Stimulated activated CD4-positive, alpha-beta T cell treated with anti-CD3 and anti-CD28 coated beads, Interleukin-15, amount 100 ng/mL, for 24 hours (primary cell): Measurements from ENCODE around the gene GNMT.
"Not testable (repeated sequence)": the region's sequence is repeated elsewhere in the genome, so short reads cannot be mapped to it uniquely, and the experiment has no call there.

Experiments used
- DNase-seq: peaks from one replicate; pipeline ENCODE4 v3.0.0-alpha.2; 2020

The GNMT gene

DNA sequence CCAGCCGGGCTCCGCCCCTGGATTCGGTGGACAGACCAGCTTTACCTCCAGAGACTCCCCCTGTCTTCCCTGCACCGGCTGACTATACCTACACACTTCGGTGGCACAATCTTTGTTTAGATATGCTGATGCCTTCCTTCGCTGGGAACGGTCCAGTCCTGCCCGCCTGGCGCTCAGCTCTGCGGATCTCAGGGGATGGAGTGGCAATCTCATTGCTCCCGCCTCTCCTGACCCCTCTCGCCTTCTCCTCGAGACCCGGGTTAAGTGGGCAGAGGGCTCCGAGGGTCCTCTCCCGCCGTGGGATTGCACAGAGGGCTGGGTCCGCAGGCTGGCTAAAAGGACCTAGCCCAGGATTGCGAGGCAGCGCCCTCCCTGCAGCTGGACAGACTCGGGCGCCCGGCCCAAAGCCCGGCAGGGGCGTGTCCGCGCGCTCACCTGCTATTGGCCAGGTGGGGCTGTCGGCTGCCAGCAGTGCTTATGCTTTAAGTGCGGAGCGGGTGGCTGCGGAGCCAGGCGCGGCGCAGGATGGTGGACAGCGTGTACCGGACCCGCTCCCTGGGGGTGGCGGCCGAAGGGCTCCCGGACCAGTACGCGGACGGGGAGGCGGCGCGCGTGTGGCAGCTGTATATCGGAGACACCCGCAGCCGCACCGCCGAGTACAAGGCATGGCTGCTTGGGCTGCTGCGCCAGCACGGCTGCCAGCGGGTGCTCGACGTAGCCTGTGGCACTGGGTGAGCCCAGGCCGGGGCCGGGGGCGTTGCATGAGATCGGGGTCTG, at the start of gene GNMT:
GNMT (plus strand) TSS at position 512 of the 777 bp plus-strand sequence; CDS start at position 526, 14 bp downstream.
- peak; percentile 52 for DNase-seq

DNA sequence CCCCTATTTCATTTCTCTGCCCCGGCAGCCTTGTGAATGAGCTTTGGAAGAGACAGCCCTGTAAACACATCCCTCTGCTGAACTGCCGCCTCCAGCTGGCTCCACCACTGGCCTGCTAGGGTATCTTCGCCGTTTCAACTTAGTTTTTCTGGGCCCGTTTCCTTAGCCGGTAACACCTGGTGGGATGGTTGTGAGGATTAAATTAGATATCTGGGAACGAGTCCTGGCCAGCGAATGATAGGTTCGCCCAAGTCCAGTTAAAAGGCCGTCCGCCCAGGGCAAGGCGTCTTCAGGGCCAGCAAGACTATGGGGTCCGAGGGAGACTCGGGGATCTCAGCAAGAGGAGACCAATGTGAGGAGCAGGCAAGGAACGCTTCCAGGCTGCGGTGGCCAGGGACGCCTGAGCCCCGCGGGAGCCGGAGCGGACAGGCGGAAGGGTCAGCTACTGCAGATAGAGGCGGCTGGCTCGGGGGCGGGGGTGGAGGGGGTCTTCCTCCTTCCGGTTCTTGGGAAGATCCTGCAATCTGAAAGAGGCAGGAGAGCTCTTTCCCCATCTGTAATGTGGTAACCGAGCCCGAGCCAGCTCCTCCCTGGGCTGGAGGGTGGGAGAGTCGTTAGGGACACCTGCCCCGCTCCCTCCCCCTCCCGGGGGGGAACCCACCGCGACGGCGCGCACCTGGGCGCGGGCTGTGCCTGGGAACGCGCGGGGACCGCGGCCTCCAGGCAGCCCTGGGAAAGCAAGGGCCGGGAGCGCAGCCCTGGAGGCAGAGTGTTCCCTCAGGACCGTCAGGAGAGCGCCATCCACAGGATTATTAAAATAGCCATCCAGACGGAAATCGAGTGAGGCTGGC, 49.2 kb upstream of the GNMT start:
- DNase-seq = no peak

DNA sequence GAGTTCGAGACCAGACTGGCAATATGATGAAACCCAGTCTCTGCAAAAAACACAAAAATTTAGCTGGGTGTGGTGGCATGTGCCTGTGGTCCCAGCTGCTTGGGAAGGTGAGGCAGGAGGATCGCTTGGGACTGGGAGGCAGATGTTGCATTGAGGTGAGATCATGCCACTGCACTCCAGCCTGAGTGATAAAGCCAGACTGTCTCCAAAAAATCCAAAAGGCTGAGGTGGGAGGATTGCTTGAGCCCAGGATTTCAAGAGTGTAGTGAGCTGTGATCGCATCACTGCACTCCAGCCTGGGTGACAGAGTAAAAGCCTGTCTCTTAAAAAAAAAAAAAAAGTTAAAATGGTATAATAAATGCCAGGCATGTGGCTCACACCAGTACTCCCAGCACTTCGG, 46.0 kb upstream of the GNMT start:
- DNase-seq = no peak

DNA sequence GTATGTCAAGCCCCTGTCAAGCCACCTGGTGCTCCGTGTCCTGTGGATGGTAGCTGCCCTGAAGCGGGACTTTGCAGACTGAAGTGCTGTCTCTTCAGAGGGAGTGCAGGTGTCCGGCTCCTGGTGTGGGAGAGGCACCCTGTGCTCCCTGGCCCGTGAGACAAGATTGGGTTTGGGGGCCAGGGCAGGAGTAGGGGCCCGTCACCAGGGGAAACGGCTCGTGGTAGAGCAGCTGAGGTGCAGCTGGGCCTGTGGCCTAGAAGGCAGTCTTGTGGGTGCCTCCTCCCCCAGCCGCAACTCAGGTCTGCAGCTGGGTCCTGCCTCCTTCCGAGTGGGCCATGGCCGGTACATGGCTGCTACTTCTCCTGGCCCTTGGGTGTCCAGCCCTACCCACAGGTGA, 44.8 kb upstream of the GNMT start, which contains the start of gene PTCRA:
PTCRA (plus strand) TSS at position 322 of the 400 bp plus-strand sequence; CDS start at position 339, 17 bp downstream.
- no peak for DNase-seq

DNA sequence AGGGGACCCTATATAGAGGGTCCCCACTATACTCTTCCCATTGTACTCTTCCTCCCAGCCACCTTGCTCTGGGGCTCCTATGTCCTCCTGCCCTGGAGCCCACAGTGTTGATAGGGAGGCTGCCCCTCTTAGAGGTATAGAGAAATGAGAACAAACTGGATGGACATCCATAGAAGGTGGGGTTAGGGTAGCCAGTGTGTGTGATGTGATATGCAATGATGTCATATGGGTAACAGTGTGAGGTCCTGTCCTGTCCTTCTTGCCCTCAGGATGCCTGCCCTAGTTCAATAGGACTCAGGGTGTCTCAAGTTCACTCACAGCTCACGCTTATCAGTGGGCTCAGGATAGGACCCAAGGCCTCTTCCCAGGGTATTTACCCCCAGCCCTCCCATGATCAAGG, 44.3 kb upstream of the GNMT start:
- no peak for DNase-seq

DNA sequence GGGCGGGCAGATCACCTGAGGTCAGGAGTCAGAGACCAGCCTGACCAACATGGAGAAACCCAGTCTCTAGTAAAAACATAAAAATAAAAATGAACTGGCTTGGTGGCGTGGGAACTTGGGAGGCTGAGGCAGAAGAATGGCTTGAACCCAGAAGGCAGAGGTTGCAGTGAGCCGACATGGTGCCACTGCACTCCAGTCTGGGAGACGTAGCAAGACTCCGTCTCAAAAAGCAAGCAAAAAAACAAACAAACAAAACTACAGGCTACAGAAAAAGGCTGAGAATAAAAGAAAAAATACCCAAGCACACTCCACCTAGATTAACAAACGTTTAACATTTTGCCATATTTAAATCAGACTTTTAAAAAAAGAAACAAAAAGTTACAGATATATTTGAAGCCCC, 38.8 kb upstream of the GNMT start:
- DNase-seq = no peak

DNA sequence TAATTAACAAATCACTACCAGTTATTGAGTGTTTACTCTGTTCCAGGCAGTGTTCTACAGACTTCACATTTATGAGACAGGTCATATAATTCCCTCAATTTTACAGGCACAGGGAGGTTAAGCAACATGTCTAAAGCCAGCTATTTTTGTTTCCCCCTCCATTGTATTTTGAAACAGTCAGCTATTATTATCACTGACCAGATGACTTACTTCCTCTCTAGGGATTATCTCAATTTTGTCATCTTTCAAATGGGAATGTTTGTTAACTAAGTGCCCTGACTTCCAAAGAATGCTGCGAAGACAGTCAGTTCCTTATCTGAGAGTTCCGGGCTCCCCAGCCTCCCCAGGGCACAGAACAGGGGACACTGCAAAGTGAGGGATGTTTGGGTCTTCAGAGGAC, 36.9 kb upstream of the GNMT start:
- no peak for DNase-seq

DNA sequence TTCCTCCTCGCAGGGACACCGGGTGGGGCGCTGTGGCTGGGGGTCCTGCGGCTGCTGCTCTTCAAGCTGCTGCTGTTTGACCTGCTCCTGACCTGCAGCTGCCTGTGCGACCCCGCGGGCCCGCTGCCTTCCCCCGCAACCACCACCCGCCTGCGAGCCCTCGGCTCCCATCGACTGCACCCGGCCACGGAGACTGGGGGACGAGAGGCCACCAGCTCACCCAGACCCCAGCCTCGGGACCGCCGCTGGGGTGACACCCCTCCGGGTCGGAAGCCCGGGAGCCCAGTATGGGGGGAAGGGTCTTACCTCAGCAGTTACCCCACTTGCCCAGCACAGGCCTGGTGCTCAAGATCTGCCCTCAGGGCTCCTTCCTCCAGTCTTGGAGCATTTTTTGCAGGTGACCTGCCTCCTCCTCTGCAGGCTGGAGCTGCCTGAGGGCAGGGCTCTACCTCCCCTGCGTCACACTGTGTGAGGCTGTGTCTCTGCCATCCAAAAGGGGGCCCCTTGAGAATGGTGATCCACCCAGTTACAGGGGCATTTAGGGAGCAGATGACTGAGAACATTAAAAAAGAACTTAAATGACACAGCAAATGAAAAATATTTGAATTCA, 35.2 kb upstream of the GNMT start:
- DNase-seq = no peak

DNA sequence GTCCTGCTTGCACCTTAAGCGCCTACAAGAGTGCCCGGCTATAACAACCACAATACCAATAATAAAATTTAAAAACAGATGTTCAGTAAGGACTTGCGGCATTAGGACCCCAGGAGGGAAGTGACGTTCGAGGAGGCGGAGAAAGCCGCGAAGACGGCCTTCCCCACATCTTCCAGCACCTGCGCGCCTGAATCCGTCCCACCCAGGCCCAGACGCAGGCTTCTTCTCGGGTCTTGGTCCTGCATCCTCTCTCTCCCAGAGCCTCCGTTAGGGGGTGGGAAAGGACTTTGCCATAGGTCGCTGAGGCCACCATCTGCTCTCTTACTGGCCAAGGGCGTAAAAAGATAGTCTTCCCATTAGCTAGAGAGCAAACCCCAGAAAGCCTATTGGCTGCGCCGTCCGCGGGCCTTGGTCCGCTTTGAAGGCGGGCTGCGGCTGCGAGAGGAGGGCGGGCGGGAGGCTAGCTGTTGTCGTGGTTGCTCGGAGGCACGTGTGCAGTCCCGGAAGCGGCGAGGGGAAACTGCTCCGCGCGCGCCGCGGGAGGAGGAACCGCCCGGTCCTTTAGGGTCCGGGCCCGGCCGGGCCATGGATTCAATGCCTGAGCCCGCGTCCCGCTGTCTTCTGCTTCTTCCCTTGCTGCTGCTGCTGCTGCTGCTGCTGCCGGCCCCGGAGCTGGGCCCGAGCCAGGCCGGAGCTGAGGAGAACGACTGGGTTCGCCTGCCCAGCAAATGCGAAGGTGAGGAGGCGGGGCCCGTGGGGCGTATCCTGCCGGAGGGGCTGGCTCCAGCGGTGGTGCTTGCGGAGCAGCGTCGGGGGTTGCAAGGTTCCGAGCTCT, 31.4 kb upstream of the GNMT start, which contains the start of gene CNPY3:
CNPY3 (plus strand) TSS at position 495 of the 835 bp plus-strand sequence; CDS start at position 586, 91 bp downstream.
- DNase-seq = peak; percentile 97

DNA sequence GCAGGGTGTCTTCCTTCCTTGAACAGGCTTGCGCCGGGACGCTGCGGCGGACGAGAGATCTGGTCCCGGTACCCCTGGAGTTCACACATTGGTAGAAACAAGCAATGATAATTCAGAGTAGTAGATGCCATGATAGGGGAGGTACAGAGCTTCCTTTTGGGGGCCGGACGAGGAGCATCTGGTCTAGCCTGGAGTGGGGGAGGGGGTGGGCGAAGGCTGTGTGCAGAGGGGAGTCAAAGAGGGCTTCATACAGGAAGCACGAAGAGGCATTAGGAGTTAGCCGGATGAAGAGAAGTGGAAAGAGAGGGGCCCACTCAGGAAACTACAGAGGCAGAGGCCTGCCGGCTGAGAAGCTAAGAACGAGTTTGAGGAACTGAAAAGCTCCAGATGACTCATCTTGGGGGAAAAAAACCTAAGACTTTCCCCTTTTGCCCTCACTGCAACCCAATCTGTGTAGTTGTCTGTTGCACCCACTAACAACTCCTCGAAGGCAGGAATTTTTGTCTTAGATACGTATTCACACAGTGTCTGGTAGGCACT, 30.7 kb upstream of the GNMT start:
- peak; percentile 73 for DNase-seq

DNA sequence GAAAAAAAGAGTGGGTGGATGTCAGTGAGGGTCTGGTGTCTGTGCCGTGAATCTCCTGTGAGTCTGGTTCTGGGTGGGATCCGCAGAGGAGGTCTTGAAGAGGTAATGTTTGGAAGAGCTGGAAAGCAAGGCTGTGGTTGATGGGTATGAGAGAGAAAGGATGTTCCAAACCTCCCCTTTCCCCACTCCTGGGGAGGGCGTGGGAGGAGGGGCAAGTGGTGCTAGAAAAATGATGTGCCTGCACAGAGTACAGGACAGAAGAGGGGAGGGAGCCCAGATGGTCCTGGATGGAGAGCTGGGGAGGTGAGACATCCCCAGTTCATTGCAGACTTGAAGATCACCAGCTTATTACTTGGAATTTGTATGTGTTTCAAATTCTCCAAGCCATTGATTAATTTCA, 28.1 kb upstream of the GNMT start:
- DNase-seq = no peak

DNA sequence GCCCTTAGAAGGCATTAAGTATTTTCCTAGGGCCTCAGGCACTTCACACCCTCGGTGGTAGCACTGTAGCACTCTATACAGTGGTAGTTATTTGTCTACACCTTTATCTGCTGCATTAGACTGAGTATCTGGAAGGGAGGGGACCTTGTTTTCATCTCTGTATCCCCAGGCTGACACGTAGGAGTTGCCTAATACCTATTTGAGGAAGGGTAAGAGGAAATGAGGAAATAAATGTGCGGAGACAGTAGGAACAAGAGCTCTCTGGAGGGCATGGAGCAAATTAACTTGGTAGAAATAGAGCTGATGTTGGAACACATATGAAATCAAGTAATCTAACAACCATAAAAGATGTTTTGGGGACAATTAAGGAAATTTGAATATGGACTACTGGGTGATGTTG, 27.3 kb upstream of the GNMT start:
- no peak for DNase-seq

DNA sequence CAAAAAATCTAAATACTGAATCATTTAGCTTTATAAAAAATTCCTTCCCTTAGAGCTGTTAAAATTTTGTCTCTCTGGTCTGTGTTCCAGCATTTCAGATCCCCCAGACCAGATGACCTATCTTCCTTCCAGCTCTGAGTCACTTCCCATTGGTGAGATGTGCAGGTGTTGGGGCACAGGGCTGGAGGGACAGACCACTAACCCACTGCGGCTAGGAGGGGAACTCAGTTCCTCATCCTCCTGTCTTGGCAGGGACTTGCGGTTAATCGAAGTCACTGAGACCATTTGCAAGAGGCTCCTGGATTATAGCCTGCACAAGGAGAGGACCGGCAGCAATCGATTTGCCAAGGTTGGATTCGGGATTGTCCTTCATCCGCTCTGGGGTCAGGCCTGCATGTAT, 25.2 kb upstream of the GNMT start:
- no peak for DNase-seq

DNA sequence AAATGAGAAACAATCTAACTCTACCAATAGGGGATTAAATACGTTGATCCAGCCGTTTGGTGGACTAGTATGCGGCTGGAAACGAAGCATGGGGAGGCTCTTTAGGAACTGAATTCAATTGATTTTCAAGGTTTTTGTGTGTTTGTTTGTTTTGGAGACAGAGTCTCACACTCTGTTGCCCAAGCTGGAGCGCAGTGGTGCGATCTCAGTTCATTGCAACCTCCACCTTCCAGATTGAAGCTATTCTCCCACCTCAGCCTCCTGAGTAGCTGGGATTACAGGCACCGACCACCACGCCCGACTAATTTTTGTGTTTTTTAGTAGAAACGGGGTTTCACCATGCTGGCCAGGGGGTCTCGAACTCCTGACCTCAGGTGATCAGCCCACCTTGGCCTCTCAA, 24.2 kb upstream of the GNMT start:
- no peak for DNase-seq

DNA sequence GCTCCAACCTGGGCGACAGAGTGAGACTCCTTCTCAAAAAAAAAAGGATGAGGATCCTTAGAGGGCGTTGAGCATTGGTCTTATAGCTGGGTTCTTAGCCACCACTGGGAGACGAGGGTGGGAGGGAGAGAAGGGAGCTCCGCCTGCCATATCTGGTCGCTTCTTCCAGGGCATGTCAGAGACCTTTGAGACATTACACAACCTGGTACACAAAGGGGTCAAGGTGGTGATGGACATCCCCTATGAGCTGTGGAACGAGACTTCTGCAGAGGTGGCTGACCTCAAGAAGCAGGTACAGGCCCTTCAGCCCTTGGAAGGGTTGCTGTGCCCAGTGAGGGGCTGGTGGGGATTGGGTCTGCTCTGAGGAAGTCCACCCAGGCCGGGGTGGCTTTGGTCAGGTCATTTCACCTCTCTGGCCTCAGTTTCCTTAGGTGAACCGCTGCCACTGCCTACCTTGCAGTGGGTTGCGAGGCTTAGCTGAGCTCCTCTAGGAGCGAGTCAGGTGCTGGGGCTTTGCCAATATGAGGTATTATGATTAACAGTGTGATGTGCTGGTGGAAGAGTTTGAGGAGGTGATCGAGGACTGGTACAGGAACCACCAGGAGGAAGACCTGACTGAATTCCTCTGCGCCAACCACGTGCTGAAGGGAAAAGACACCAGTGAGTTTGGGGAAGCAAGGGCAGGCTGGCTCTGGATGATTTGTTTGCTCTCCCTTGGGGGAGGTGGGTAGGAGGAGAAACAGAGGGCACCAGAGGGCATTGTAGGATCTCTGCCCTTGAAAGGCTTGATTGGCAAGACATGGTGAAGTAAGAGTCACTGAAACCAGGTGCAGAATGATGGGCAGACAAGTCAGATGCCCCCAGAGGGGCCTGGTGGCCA, 22.8 kb upstream of the GNMT start:
- DNase-seq = no peak

DNA sequence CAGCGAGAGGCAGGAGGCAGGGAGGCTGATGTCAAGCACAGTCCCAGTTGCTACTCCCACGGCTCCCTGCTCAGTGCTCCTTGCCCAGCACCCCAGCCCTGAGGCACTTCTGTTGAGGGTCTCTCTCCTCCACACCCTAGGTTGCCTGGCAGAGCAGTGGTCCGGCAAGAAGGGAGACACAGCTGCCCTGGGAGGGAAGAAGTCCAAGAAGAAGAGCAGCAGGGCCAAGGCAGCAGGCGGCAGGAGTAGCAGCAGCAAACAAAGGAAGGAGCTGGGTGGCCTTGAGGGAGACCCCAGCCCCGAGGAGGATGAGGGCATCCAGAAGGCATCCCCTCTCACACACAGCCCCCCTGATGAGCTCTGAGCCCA, 22.1 kb upstream of the GNMT start:
- no peak for DNase-seq

DNA sequence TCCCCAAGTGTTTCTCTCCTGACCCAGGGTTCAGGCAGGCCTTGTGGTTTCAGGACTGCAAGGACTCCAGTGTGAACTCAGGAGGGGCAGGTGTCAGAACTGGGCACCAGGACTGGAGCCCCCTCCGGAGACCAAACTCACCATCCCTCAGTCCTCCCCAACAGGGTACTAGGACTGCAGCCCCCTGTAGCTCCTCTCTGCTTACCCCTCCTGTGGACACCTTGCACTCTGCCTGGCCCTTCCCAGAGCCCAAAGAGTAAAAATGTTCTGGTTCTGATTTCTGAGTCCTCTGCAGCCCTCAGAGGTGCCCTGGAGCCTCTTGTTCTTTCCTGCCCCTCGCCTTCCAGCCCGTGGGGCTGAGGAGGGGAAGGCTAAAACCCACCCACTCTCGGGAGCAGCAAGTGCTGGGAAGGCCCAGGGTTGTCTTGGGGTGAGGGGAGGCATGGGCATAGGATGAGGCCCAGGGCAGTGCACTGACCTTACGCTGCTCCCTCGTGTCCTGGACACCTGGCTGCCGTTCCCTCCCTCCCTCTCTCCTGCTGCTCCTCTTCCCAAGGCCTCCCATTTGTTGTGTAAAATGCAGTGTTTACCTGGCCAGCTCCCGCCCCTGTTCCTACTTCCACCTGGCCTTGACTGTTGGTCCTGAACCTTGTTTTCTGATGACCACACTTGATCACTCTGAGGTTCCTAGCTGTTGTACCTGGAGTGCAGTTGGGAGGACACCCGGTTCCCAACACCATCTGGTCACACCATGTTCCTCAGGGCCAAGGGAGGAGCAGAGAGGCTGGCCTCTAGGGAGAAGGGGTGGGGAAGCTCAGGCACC, 21.4 kb upstream of the GNMT start:
- DNase-seq = no peak

DNA sequence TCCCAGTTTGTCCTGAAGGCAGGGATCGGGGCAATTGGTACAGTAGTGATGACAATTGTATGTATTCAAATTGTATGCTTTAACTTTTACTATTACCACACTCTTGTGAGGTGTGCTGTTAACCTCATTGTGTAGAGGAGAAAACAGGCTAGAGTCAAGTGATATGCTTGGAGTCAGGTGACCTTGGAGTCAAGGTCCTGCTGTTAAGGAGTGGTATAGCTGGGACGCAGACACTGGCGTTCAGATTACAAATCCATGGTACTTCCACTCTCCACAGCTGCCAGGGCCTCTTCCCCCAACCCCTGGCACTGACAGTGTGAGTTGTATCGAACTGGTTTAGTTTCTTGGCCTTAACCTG, 20.8 kb upstream of the GNMT start:
- no peak for DNase-seq

DNA sequence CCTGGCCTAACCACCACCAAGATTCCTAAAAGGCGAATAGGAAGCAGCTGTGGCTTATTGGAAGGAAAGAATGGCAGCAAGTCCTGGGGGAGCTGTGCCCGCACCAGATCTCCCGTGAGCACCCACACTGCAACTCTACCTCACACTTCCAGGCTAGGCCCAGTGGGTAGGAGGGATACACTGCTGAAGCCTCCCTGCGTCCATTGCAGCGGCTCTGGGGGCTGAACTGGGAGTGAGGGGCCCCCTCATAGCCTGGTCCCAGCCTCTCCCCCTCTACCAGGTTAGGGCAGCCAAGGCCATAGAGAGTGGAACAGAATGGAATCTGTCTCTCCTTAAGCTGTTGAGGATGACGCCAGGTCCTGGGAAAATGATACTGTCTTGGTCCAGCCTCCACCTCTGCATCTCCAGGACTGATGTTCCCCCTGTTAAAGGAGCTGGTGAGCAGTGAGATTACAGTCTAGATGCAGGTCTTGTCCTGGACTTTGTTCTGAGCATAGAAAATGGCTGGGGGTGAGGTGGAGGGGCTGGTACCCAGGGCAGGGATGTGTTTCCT, 20.0 kb upstream of the GNMT start:
- DNase-seq = no peak

DNA sequence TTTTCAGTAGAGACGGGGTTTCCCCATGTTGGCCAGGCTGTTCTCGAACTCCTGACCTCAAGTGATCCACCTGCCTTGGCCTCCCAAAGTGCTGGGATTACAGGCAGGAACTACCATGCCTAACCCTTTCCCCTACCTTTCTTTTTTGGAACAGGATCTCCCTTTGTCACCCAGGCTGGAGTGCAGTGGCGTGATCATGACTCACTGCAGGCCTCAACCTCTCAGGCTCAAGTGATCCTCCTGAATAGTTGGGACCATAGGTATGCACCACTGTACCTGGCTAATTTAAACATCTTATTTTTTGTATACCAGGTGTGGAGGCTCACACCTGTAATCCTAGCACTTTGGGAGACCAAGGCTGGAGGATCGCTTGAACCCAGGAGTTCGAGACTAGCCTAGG, 19.2 kb upstream of the GNMT start:
- not testable (repeated sequence) for DNase-seq
